HepG2 (cell line): ENCODE results near the gene HOXA10. TPM values are rescaled to one million over a fixed set of nuclear protein-coding genes. Genes with fewer than 3 reads are reported as not detected.
A peak's percentile ranks its signal among the peaks of the same experiment; 100 is the strongest.

ENCODE experiments used
- ARID5B ChIP-seq: IDR thresholded peaks from 2 replicates; pipeline ENCODE4 v1.4.0; 2020; ENCODE audit warnings: mild to moderate bottlenecking, missing genetic modification reagents
- CTCF ChIP-seq: sonication (generic); formaldehyde crosslinking; IDR thresholded peaks from 2 replicates; pipeline ENCODE4 v1.5.0; 2020; ENCODE audit warnings: mild to moderate bottlenecking, missing genetic modification reagents, moderate library complexity
- DMAP1 ChIP-seq: IDR thresholded peaks from 2 replicates; pipeline ENCODE4 v1.6.1; 2016
- FUBP1 ChIP-seq: sonication (generic); formaldehyde crosslinking; IDR thresholded peaks from 2 replicates; pipeline ENCODE4 v1.5.1; 2020; ENCODE audit warnings: missing genetic modification reagents, mild to moderate bottlenecking, borderline replicate concordance
- GMEB1 ChIP-seq: sonication (generic); formaldehyde crosslinking; IDR thresholded peaks from 2 replicates; pipeline ENCODE4 v1.5.1; 2020; ENCODE audit warnings: missing genetic modification reagents, mild to moderate bottlenecking, borderline replicate concordance
- HBP1 ChIP-seq: IDR thresholded peaks from 2 replicates; pipeline ENCODE4 v1.6.1; 2016; ENCODE audit warnings: low read depth, control low read depth
- HNRNPUL1 ChIP-seq: fragments of 200-400 bp; formaldehyde crosslinking; IDR thresholded peaks from 2 replicates; pipeline ENCODE4 v1.6.1; 2017; ENCODE audit warnings: low read depth, mild to moderate bottlenecking, low read length, moderate library complexity
- HOMEZ ChIP-seq: IDR thresholded peaks from 2 replicates; pipeline ENCODE4 v1.6.1; 2016; ENCODE audit warnings: low read depth
- NR2F1 ChIP-seq, 2 experiments: fragments of 450-650 bp in 1 of 2; formaldehyde crosslinking in 1 of 2; IDR thresholded peaks; 2 replicates each; pipeline versions ENCODE4 v1.5.0 to v1.6.1; 2016 to 2020; ENCODE audit warnings: mild to moderate bottlenecking in 1 of 2, missing compliant biosample characterization in 1 of 2, missing genetic modification reagents in 1 of 2, moderate library complexity in 1 of 2
- PITX1 ChIP-seq: sonication (generic); formaldehyde crosslinking; IDR thresholded peaks from 2 replicates; pipeline ENCODE4 v1.5.1; 2020; ENCODE audit warnings: mild to moderate bottlenecking, missing genetic modification reagents
- RAD21 ChIP-seq: fragments of 450-650 bp; formaldehyde crosslinking; IDR thresholded peaks from 2 replicates; pipeline ENCODE4 v1.5.0; 2020; ENCODE audit warnings: mild to moderate bottlenecking
- RNF2 ChIP-seq: fragments of 450-650 bp; conservative IDR thresholded peaks from 2 replicates; pipeline ENCODE4 v1.6.1; 2016; ENCODE audit warnings: low read depth
- SMC3 ChIP-seq: IDR thresholded peaks from 2 replicates; pipeline ENCODE4 v1.6.1; 2011; ENCODE audit warnings: low read length, improper control_type of control experiment
- SOX13 ChIP-seq, 3 experiments: fragments of 450-650 bp in 1 of 3; sonication (generic) in 1 of 3; formaldehyde crosslinking in 1 of 3; IDR thresholded peaks in 2 of 3; conservative IDR thresholded peaks in 1 of 3; 2 replicates each; pipeline versions ENCODE4 v1.5.0 to v1.6.1; 2016 to 2020; ENCODE audit warnings: antibody characterized with exemption in 1 of 3, mild to moderate bottlenecking in 1 of 3, missing compliant biosample characterization in 1 of 3, missing genetic modification reagents in 1 of 3, moderate library complexity in 1 of 3
- ZC3H13 ChIP-seq: sonication (generic); formaldehyde crosslinking; IDR thresholded peaks from 2 replicates; pipeline ENCODE4 v1.8.1; 2023; ENCODE audit warnings: mild to moderate bottlenecking, missing genetic modification reagents, moderate library complexity
- ZNF616 ChIP-seq: sonication (generic); formaldehyde crosslinking; IDR thresholded peaks from 2 replicates; pipeline ENCODE4 v1.5.0; 2020; ENCODE audit warnings: low read depth, mild to moderate bottlenecking, missing genetic modification reagents
- polyA plus RNA-seq, 8 experiments: library from polyadenylated mRNA; depleted of rRNA in 3 of 8; stranded (reverse) in 7 of 8; unstranded in 1 of 8; fragments of >200 nt; fragmentation: Illumina TruSeq in 4 of 8; extraction: Trizol in 4 of 8; gene quantifications; 2 replicates each; pipeline versions ENCODE4 v1.2.1 to v1.2.3, GENCODE V29; 2011 to 2016; ENCODE audit warnings: low read depth in 4 of 8, missing spikeins in 1 of 8, mixed read lengths in 1 of 8; ENCODE audit not compliant: insufficient read depth in 1 of 8
- total RNA-seq, 5 experiments: library from RNA; depleted of rRNA; stranded (reverse); fragments of >200 nt; fragmentation: Illumina TruSeq; extraction: Trizol; gene quantifications; 2 replicates each; pipeline ENCODE4 v1.2.3, GENCODE V29; 2016; ENCODE audit warnings: low read depth in 1 of 5

Gene HOXA10
- total and polyA plus RNA-seq, 2 of the 13 experiments (the other 11 are each of a cell fraction or from before 2014, with no cell fraction given), result not detected

- TF ChIP-seq HNRNPUL1 (no peak), RAD21 (CRISPR knock-in tag) (peak; percentile 77), SOX13 (IDR thresholded peaks at IDR 0.05) (no peak), SOX13 (CRISPR knock-in tag; conservative IDR thresholded peaks at IDR 0.05 in 1 of 2, IDR thresholded peaks at IDR 0.05 in 1 of 2) (0 out of 4 replicates have a peak, but pooled peaks of 1 of the 2 experiments have one; percentile 22), NR2F1 (CRISPR knock-in tag; IDR thresholded peaks at IDR 0.05) (peak in 1 of 2 experiments; percentile 52; a peak in 1 of 4 replicates), HBP1 (CRISPR knock-in tag) (no peak), ZNF616 (CRISPR knock-in tag) (no peak), CTCF (CRISPR knock-in tag) (peak; percentile 85), SMC3 (peak; percentile 93), ZC3H13 (CRISPR knock-in tag) (no peak), DMAP1 (CRISPR knock-in tag) (no peak), FUBP1 (no peak), PITX1 (CRISPR knock-in tag) (0 out of 2 replicates have a peak, but pooled peaks have one; percentile 18), ARID5B (peak; percentile 46), GMEB1 (CRISPR knock-in tag) (no peak), RNF2 (0 out of 2 replicates have a peak, but pooled peaks have one; percentile 43), HOMEZ (CRISPR knock-in tag) (no peak)
These were observed 22.2 kb upstream of the HOXA10 start (continued) for GRCh38 chr7:27196287-27196767.
